GM12891 (cell line): ENCODE measurements around the gene TGFBR2.

Source experiments
- POLR2A ChIP-seq: IDR thresholded peaks from 2 replicates; pipeline ENCODE4 v1.6.1; 2011; ENCODE audit warnings: low read depth, low read length, control low read depth
- POLR2AphosphoS5 ChIP-seq: IDR thresholded peaks from 2 replicates; pipeline ENCODE4 v1.6.1; 2011; ENCODE audit warnings: low read depth, low read length, control low read depth
- POU2F2 ChIP-seq: IDR thresholded peaks from 2 replicates; pipeline ENCODE4 v1.6.1; 2011; ENCODE audit warnings: low read depth, mild to moderate bottlenecking, control low read depth, low read length, moderate library complexity
- SPI1 ChIP-seq: IDR thresholded peaks from 2 replicates; pipeline ENCODE4 v1.6.1; 2011; ENCODE audit warnings: low read depth, low read length, control low read depth

DNA sequence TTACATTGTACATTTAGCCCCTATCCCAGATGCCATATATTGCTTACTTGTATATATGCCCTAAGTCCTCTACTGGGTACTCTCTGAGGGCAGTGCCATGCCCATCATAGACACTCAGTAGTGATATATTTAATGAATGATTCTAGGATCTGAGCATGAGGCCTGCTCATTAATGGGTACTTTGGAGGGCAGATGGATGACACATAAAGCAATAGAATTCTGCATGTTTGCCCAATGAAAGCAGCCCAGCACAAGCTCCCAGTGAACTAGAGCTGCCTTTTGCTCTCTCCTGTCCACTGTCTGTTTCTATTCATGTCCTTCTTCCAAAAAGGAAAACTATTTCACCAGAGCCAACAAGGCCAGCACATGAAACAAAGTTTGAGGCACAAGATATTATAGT, 63.9 kb downstream of the TGFBR2 start:
- TF ChIP-seq POLR2A (no peak), POU2F2 (no peak), SPI1 (no peak), POLR2AphosphoS5 (no peak)
